Panc1 (cell line): ENCODE results near the gene ROBO2.

Experiments
- POLR2AphosphoS5 ChIP-seq: IDR thresholded peaks from 2 replicates; pipeline ENCODE4 v1.6.1; 2012; ENCODE audit warnings: mild to moderate bottlenecking, low read depth, low read length, moderate library complexity
- REST ChIP-seq, 2 experiments: IDR thresholded peaks; 2 replicates each; pipeline ENCODE4 v1.6.1; 2011 to 2012; ENCODE audit warnings: low read depth in 2 of 2, control low read depth in 1 of 2, low read length in 1 of 2, mild to moderate bottlenecking in 1 of 2, moderate library complexity in 1 of 2; ENCODE audit not compliant: insufficient read depth in 1 of 2
- TCF7L2 ChIP-seq: IDR thresholded peaks from 2 replicates; pipeline ENCODE4 v1.6.1; 2011; ENCODE audit warnings: mild to moderate bottlenecking, low read depth, low read length, inconsistent platforms
- TF ChIP-seq, protein P1 (sequence below): fragments of 450-650 bp; IDR thresholded peaks from 2 replicates; pipeline ENCODE4 v1.5.1; 2017; ENCODE audit warnings: mild to moderate bottlenecking

DNA sequence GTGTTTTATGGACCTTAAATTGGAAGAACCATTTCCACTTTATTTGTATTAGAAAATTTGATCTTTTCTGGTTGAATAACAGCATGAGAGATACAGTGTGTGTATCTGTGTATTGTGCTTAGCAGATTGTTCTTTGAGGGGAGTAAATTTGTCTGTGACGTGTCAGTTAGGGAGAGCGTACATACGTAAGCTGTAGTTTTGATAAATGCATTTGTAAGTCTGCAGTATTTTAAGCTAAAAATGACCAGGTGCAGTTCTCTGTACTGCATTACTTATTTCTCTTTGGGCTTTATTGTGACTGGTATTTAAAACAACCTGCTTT lies 264.8 kb downstream of the ROBO2 start:
- TF ChIP-seq, protein P1, sequence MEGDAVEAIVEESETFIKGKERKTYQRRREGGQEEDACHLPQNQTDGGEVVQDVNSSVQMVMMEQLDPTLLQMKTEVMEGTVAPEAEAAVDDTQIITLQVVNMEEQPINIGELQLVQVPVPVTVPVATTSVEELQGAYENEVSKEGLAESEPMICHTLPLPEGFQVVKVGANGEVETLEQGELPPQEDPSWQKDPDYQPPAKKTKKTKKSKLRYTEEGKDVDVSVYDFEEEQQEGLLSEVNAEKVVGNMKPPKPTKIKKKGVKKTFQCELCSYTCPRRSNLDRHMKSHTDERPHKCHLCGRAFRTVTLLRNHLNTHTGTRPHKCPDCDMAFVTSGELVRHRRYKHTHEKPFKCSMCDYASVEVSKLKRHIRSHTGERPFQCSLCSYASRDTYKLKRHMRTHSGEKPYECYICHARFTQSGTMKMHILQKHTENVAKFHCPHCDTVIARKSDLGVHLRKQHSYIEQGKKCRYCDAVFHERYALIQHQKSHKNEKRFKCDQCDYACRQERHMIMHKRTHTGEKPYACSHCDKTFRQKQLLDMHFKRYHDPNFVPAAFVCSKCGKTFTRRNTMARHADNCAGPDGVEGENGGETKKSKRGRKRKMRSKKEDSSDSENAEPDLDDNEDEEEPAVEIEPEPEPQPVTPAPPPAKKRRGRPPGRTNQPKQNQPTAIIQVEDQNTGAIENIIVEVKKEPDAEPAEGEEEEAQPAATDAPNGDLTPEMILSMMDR = no peak
- TF ChIP-seq POLR2AphosphoS5 (no peak), REST (IDR thresholded peaks at IDR 0.05; ENCODE audit: insufficient read depth in 1 of 2, low read depth in 2 of 2, low read length in 1 of 2) (no peak), TCF7L2 (no peak)
